ENCODE measurements around the gene JOSD2. TPM values are rescaled to one million over a fixed set of nuclear protein-coding genes. Genes with fewer than 3 reads are reported as not detected.

The JOSD2 gene
- total and polyA plus RNA-seq, 2 of the 4 experiments (the other 2 are of a cell fraction): 12.2 to 54.1 TPM

DNA sequence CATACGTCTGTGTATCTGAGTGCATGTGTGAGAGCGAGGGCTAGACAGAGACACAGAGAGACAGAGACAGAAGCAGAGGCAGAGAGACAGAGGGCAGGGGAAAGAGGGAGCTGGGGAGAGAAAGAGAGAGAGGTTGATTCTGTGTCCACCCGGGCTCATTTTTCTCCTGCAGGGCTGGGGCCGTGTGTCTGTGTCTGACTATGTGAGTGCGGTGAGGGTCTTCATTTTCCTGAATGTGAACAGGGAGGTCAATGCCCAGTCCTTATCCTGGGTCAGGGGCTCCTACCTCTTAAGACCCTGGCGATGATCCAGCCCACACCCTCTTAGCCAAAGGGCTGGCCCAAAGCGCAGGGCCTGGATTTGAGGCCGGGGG, 39.6 kb upstream of the JOSD2 start:
- Histone ChIP-seq H3K36me3 (ENCODE audit: control insufficient read depth, insufficient read depth, low read length) (no peaks in the 10 kb centered on the region), H3K4ac (ENCODE audit: low read depth, low read length) (no peak overlapping the region), H3K4me2 (ENCODE audit: low read depth, low read length) (no peak overlapping the region), H4K20me1 (ENCODE audit: insufficient read depth, low read length) (no peaks in the 10 kb centered on the region), H2AK9ac (replicated peaks; ENCODE audit: low read depth, low read length, poor library complexity) (no peak overlapping the region), H2BK5ac (ENCODE audit: low read depth, low read length, poor library complexity, severe bottlenecking) (no peak overlapping the region), H4K5ac (ENCODE audit: low read depth, low read length) (no peak overlapping the region), H3K9me3 (ENCODE audit: control insufficient read depth, insufficient read depth, low read length) (no peaks in the 10 kb centered on the region), H4K8ac (ENCODE audit: low read depth in 2 of 2, low read length in 2 of 2) (no peak overlapping the region), H3K56ac (ENCODE audit: extremely low read depth, insufficient read depth, low read length) (no peak overlapping the region), H3K27me3 (ENCODE audit: control insufficient read depth, insufficient read depth, low read length) (peaks cover 35% of the 10 kb centered on the region), H3K27ac (ENCODE audit: insufficient read depth, low read length) (no peak overlapping the region), H2BK120ac (ENCODE audit: low read depth, low read length) (no peak overlapping the region), H2BK20ac (ENCODE audit: low read depth, low read length) (no peak overlapping the region), H3K14ac (replicated peaks; ENCODE audit: low read depth, low read length) (no peak overlapping the region), H3K79me1 (ENCODE audit: low read depth in 1 of 2, low read length in 2 of 2) (no peaks in the 10 kb centered on the region), H2BK15ac (ENCODE audit: low read depth, low read length) (no peak overlapping the region), H3K9me1 (ENCODE audit: insufficient read depth, low read length) (no peaks in the 10 kb centered on the region), H3K23ac (ENCODE audit: low read depth, low read length) (no peak overlapping the region), H4K91ac (ENCODE audit: insufficient read depth, low read depth, low read length) (no peak overlapping the region), H3K18ac (ENCODE audit: low read depth, low read length) (no peak overlapping the region), H3K9ac (ENCODE audit: low read depth, low read length) (no peak overlapping the region), H2AFZ (replicated peaks; ENCODE audit: low read length, poor library complexity) (no peak overlapping the region), H3K4me1 (ENCODE audit: control insufficient read depth, insufficient read depth, low read length) (no peaks in the 10 kb centered on the region; the same call in 1 of the 2 replicates), H3K4me3 (ENCODE audit: insufficient read depth, low read depth, low read length) (no peak overlapping the region), H2AK5ac (ENCODE audit: low read depth, low read length) (no peak overlapping the region)
- WGBS, 2 experiments (ENCODE audit: extremely low coverage in 2 of 2, insufficient read length in 1 of 2): 40% methylated on average over 1 of the region's 8 CpGs; no CpG with 5 or more reads in 1 of the 2 experiments
- intact Hi-C loops (cut with micrococcal nuclease): no loop called here
- no peak for TF ChIP-seq MXI1 (IDR thresholded peaks at IDR 0.05; ENCODE audit: borderline replicate concordance, low read depth, low read length)
- in situ Hi-C loops (cut with MboI; ENCODE audit: low sequenced_read_pairs): no loop called here
- dilution Hi-C loops (cut with HindIII; ENCODE audit: low sequenced_read_pairs, unreplicated experiment): no loop called here
- BruUV-seq (replicated peaks): no TSS peak
- ChIA-PET CTCF (no interaction called here), POLR2A (ENCODE audit: unreplicated experiment) (no interaction called here)
- DNase-seq (no peak), ATAC-seq (ENCODE audit: low read depth) (no peak)

Data from IMR-90 (cell line).